H1 (cell line): ENCODE results near the gene MAP2K5. TPM values are rescaled to one million over a fixed set of nuclear protein-coding genes. Genes with fewer than 3 reads are reported as not detected.

Experiments
- CTCF ChIA-PET: fragments of 300-600 bp; sonication (Branson Sonifier 250); formaldehyde crosslinking; loops from one replicate; lab custom pipeline; 2021; ENCODE audit not compliant: partially characterized antibody; lab: Charles Lee
- POLR2A ChIA-PET: fragments of 300-600 bp; sonication (Branson Sonifier 250); formaldehyde crosslinking; loops from one replicate; lab custom pipeline; 2021; ENCODE audit warnings: inconsistent platforms; ENCODE audit not compliant: partially characterized antibody; lab: Charles Lee
- DNase-seq, 2 experiments: peaks; one replicate each; pipeline versions ENCODE4 v3.0.0 to v3.0.0-alpha.2; 2010 to 2022; ENCODE audit warnings: low spot score in 2 of 2, low read depth in 1 of 2, mixed read lengths in 1 of 2
- FAIRE-seq: peaks from 2 replicates; lab custom pipeline; 2011; peaks lifted over from hg19 to GRCh38; lab: Jason Lieb, UNC
- H2AFZ ChIP-seq: 2 replicates; pipeline ENCODE4 v1.8.1; 2012; ENCODE audit warnings: low read length, inconsistent platforms
- H2AK5ac ChIP-seq: 2 replicates; pipeline ENCODE4 v1.6.1; 2013; ENCODE audit warnings: low read depth, low read length
- H2BK120ac ChIP-seq: replicated peaks from 2 replicates; pipeline ENCODE3; 2013; ENCODE audit warnings: low read depth, low read length, inconsistent platforms
- H2BK12ac ChIP-seq: 2 replicates; pipeline ENCODE4 v1.6.1; 2013; ENCODE audit warnings: low read depth, low read length
- H2BK15ac ChIP-seq: 2 replicates; pipeline ENCODE4 v1.6.1; 2013; ENCODE audit warnings: low read length
- H2BK20ac ChIP-seq: 2 replicates; pipeline ENCODE4 v1.6.1; 2013; ENCODE audit warnings: low read length
- H2BK5ac ChIP-seq: 2 replicates; pipeline ENCODE4 v1.6.1; 2013; ENCODE audit warnings: low read depth, low read length
- H3K14ac ChIP-seq: 2 replicates; pipeline ENCODE4 v1.6.1; 2013; ENCODE audit warnings: inconsistent platforms; ENCODE audit not compliant: insufficient read length
- H3K18ac ChIP-seq: 2 replicates; pipeline ENCODE4 v1.6.1; 2013; ENCODE audit warnings: low read length; ENCODE audit errors: extremely low read depth
- H3K23ac ChIP-seq: 2 replicates; pipeline ENCODE4 v1.6.1; 2013; ENCODE audit warnings: inconsistent platforms; ENCODE audit not compliant: insufficient read length
- H3K23me2 ChIP-seq: 2 replicates; pipeline ENCODE4 v1.6.1; 2013; ENCODE audit warnings: low read depth, low read length
- H3K27ac ChIP-seq: 2 replicates; pipeline ENCODE4 v1.6.1; 2011; ENCODE audit warnings: low read depth, low read length, inconsistent platforms
- H3K27me3 ChIP-seq, 4 experiments: replicated peaks in 1 of 4; 1 replicate in 1 of 4; 2 replicates in 3 of 4; pipeline versions ENCODE4 v1.6.1 to v1.8.1; 2011 to 2013; ENCODE audit warnings: low read length in 3 of 4, mild to moderate bottlenecking in 3 of 4, inconsistent platforms in 2 of 4, mixed read lengths in 2 of 4, moderate library complexity in 1 of 4; ENCODE audit not compliant: control insufficient read depth in 3 of 4, insufficient read depth in 3 of 4; ENCODE audit errors: extremely low read depth in 1 of 4
- H3K36me3 ChIP-seq, 4 experiments: 2 replicates each; pipeline versions ENCODE4 v1.6.1 to v1.8.1; 2011 to 2013; ENCODE audit warnings: mild to moderate bottlenecking in 4 of 4, low read length in 3 of 4, moderate library complexity in 2 of 4, control low read depth in 1 of 4, inconsistent platforms in 1 of 4; ENCODE audit not compliant: insufficient read depth in 4 of 4, control insufficient read depth in 2 of 4
- H3K4ac ChIP-seq: replicated peaks from 2 replicates; pipeline ENCODE3; 2013; ENCODE audit warnings: low read length, low read depth, mixed read lengths, inconsistent platforms; ENCODE audit not compliant: insufficient read length
- H3K4me1 ChIP-seq, 4 experiments: replicated peaks in 1 of 4; 1 replicate in 1 of 4; 2 replicates in 3 of 4; pipeline versions ENCODE4 v1.6.1 to v1.8.1; 2011 to 2013; ENCODE audit warnings: low read length in 3 of 4, inconsistent platforms in 2 of 4, mixed read lengths in 1 of 4; ENCODE audit not compliant: insufficient read depth in 4 of 4, control insufficient read depth in 3 of 4
- H3K4me2 ChIP-seq, 2 experiments: 2 replicates each; pipeline versions ENCODE4 v1.6.1 to v1.8.1; 2011 to 2013; ENCODE audit warnings: low read depth in 2 of 2, low read length in 2 of 2, control low read depth in 1 of 2, inconsistent platforms in 1 of 2, mild to moderate bottlenecking in 1 of 2; ENCODE audit not compliant: insufficient read depth in 1 of 2
- H3K4me3 ChIP-seq, 4 experiments: fragments of 200-600, 300-600 bp in 1 of 4; sonication (generic), shearing (Covaris generic), sonication (Bioruptor Twin) in 1 of 4; 2 replicates each; pipeline versions ENCODE4 v1.5.1 to v1.8.1; 2011 to 2016; ENCODE audit warnings: low read length in 4 of 4, low read depth in 3 of 4, control low read depth in 2 of 4, inconsistent platforms in 2 of 4, mild to moderate bottlenecking in 2 of 4, mixed read lengths in 1 of 4, moderate library complexity in 1 of 4; ENCODE audit not compliant: insufficient read depth in 2 of 4; ENCODE audit errors: extremely low read depth in 1 of 4
- H3K56ac ChIP-seq: replicated peaks from 2 replicates; pipeline ENCODE3; 2013; ENCODE audit warnings: low read depth, mild to moderate bottlenecking, mixed read lengths, low read length, inconsistent platforms; ENCODE audit not compliant: insufficient read length
- H3K79me1 ChIP-seq: 2 replicates; pipeline ENCODE4 v1.6.1; 2013; ENCODE audit warnings: low read depth, low read length, control low read depth
- H3K79me2 ChIP-seq, 2 experiments: 2 replicates each; pipeline versions ENCODE4 v1.6.1 to v1.8.1; 2012 to 2013; ENCODE audit warnings: low read length in 2 of 2, mild to moderate bottlenecking in 2 of 2, inconsistent platforms in 1 of 2; ENCODE audit not compliant: insufficient read depth in 2 of 2, control insufficient read depth in 1 of 2
- H3K9ac ChIP-seq, 4 experiments: replicated peaks in 1 of 4; 1 replicate in 1 of 4; 2 replicates in 3 of 4; pipeline versions ENCODE4 v1.6.1 to v1.8.1; 2011 to 2013; ENCODE audit warnings: low read depth in 3 of 4, low read length in 3 of 4, control low read depth in 2 of 4, mild to moderate bottlenecking in 2 of 4, moderate library complexity in 2 of 4, inconsistent platforms in 1 of 4; ENCODE audit errors: extremely low read depth in 1 of 4
- H3K9me3 ChIP-seq, 2 experiments: 2 replicates each; pipeline versions ENCODE4 v1.6.1 to v1.8.1; 2012 to 2013; ENCODE audit warnings: mild to moderate bottlenecking in 2 of 2, moderate library complexity in 2 of 2, control low read depth in 1 of 2, inconsistent platforms in 1 of 2, low read depth in 1 of 2, low read length in 1 of 2, mixed read lengths in 1 of 2; ENCODE audit not compliant: insufficient read depth in 2 of 2
- H4K20me1 ChIP-seq, 2 experiments: replicated peaks in 1 of 2; 2 replicates each; pipeline versions ENCODE3 to v1.8.1; 2011 to 2013; ENCODE audit warnings: inconsistent platforms in 2 of 2, low read length in 2 of 2, mild to moderate bottlenecking in 1 of 2; ENCODE audit not compliant: insufficient read depth in 2 of 2, control insufficient read depth in 1 of 2
- H4K5ac ChIP-seq: 2 replicates; pipeline ENCODE4 v1.6.1; 2013; ENCODE audit warnings: low read length, low read depth, mixed read lengths, inconsistent platforms; ENCODE audit not compliant: insufficient read length
- H4K8ac ChIP-seq: 2 replicates; pipeline ENCODE4 v1.8.0; 2013; ENCODE audit warnings: mild to moderate bottlenecking, moderate library complexity, low read length, inconsistent platforms; ENCODE audit not compliant: insufficient read depth; ENCODE audit errors: extremely low read depth
- H4K91ac ChIP-seq: replicated peaks from 2 replicates; pipeline ENCODE3; 2013; ENCODE audit warnings: low read length, mixed read lengths, inconsistent platforms; ENCODE audit not compliant: insufficient read length
- KDM5A ChIP-seq: fragments of 200-600 bp; IDR thresholded peaks from 2 replicates; pipeline ENCODE4 v1.7.1; 2012; ENCODE audit warnings: mild to moderate bottlenecking, low read length, inconsistent platforms, mixed read lengths
- WGBS, 2 experiments: shearing (Covaris generic) in 1 of 2; methylation state at CpG; one replicate each; pipeline versions ENCODE4 v1.1.6 to v1.1.7; 2013 to 2015; ENCODE audit warnings: low lambda C conversion rate in 2 of 2, mixed read lengths in 2 of 2, inconsistent platforms in 1 of 2, low coverage in 1 of 2, missing lambda C conversion rate in 1 of 2; ENCODE audit not compliant: insufficient replicate concordance in 2 of 2, insufficient coverage in 1 of 2, insufficient read length in 1 of 2; ENCODE audit errors: extremely low coverage in 1 of 2, missing lambda C conversion rate in 1 of 2; 5-methylcytosine and 5-hydroxymethylcytosine counted together
- polyA plus RNA-seq, 7 experiments: library from polyadenylated mRNA; depleted of rRNA in 3 of 7; stranded (reverse) in 5 of 7; unstranded in 2 of 7; fragments of >200 nt in 5 of 7; fragments of 200-250 nt in 2 of 7; gene quantifications; 1 replicate in 5 of 7; 2 replicates in 1 of 7; 4 replicates in 1 of 7; pipeline versions ENCODE4 v1.2.1 to v1.2.3, GENCODE V29; 2011 to 2013; ENCODE audit warnings: missing spikeins in 2 of 7, mixed read lengths in 2 of 7
- total RNA-seq: library from RNA; stranded (reverse); fragmentation: NEBNext Ultra II Directional; extraction: Animal tissue kit (Norgen Biotek cat#: 25700); gene quantifications from 2 replicates; pipeline ENCODE4 v1.2.1, GENCODE V29; 2021

MAP2K5 gene
- total and polyA plus RNA-seq, 2 of the 8 experiments (the other 6 are each of a cell fraction or from before 2014, with no cell fraction given) = 4.4 to 15.8 TPM

GRCh38 chr15:67758619-67759300 is 216.3 kb downstream of the MAP2K5 start:
- POLR2A ChIA-PET = no interaction called here
- no peak for FAIRE-seq
- no peak for TF ChIP-seq KDM5A

More at GRCh38 chr15:67758619-67759300, 216.3 kb downstream of the MAP2K5 start:
- no peak overlapping the region for H3K4ac ChIP-seq
- no peaks in the 10 kb centered on the region for H3K4me1 ChIP-seq
- H2BK120ac ChIP-seq = no peak overlapping the region
- H4K91ac ChIP-seq = no peak overlapping the region
- no peaks in the 10 kb centered on the region for H3K79me2 ChIP-seq
- no peaks in the 10 kb centered on the region for H3K9me3 ChIP-seq
- H2BK5ac ChIP-seq = no peak overlapping the region
- 87% methylated on average over 7 of the region's 7 CpGs; no CpG with 5 or more reads in 1 of the 2 experiments for WGBS, 2 experiments
- DNase-seq = no peak
- H3K23me2 ChIP-seq = no peaks in the 10 kb centered on the region
- H4K5ac ChIP-seq = no peak overlapping the region
- no peak overlapping the region for H3K4me2 ChIP-seq
- no peaks in the 10 kb centered on the region for H4K20me1 ChIP-seq
- no peaks in the 10 kb centered on the region for H3K27me3 ChIP-seq
- H3K14ac ChIP-seq = no peak overlapping the region
- no peak overlapping the region for H3K18ac ChIP-seq
- no peak overlapping the region for H2AFZ ChIP-seq
- no peaks in the 10 kb centered on the region for H3K79me1 ChIP-seq
- H3K23ac ChIP-seq = no peak overlapping the region
- no peak overlapping the region for H2AK5ac ChIP-seq
- H3K36me3 ChIP-seq = no peaks in the 10 kb centered on the region
- no peak overlapping the region for H3K4me3 ChIP-seq
- H3K9ac ChIP-seq = no peak overlapping the region
- no peak overlapping the region for H3K56ac ChIP-seq
- no peak overlapping the region for H2BK15ac ChIP-seq
- H2BK20ac ChIP-seq = no peak overlapping the region
- no peak overlapping the region; the same call in 1 of the 2 replicates for H4K8ac ChIP-seq
- CTCF ChIA-PET = interaction anchor here (1.6 kb wide), 1 partner anchor 23 kb away, joined by 3 read pairs; no protein-coding TSS in a partner anchor
- H2BK12ac ChIP-seq = no peak overlapping the region
- H3K27ac ChIP-seq = no peak overlapping the region
